Right atrium auricular region (tissue), 2 donors: Measurements from ENCODE around the gene DNAI2. TPM values are rescaled to one million over a fixed set of nuclear protein-coding genes. Genes with fewer than 3 reads are reported as not detected.

Experiments used
- DNase-seq: peaks from one replicate; pipeline ENCODE4 v3.0.0-alpha.2; 2019; ENCODE audit warnings: low spot score
- H3K27ac ChIP-seq, 2 donors: fragments of 200-600 bp; sonication (generic); 1 replicate in 1 of 2; 2 replicates in 1 of 2; pipeline ENCODE4 v1.5.1; 2016 to 2019
- H3K27me3 ChIP-seq, 2 donors: fragments of 200-600 bp; sonication (generic); one replicate each; pipeline versions ENCODE4 v1.5.1 to v1.6.0; 2017 to 2019
- H3K36me3 ChIP-seq: fragments of 200-600 bp; sonication (generic); one replicate; pipeline ENCODE4 v1.5.1; 2016
- H3K4me1 ChIP-seq, 2 donors: fragments of 200-600 bp; sonication (generic); one replicate each; pipeline versions ENCODE4 v1.5.1 to v1.6.0; 2017 to 2019
- H3K4me3 ChIP-seq, 2 donors: fragments of 200-600 bp; sonication (generic); 1 replicate in 1 of 2; 2 replicates in 1 of 2; pipeline ENCODE4 v1.5.1; 2017 to 2019; ENCODE audit warnings: mild to moderate bottlenecking in 1 of 2, moderate library complexity in 1 of 2
- H3K9me3 ChIP-seq, 2 donors: fragments of 200-600 bp; sonication (generic); one replicate each; pipeline ENCODE4 v1.5.1; 2019
- CTCF ChIP-seq, 2 donors: fragments of 200-600 bp; sonication (generic); IDR thresholded peaks; one replicate each; pipeline ENCODE4 v1.5.1; 2019; ENCODE audit warnings: antibody characterized with exemption in 2 of 2
- total RNA-seq, 2 donors: library from RNA; depleted of rRNA; stranded (reverse); fragments of >200 nt; gene quantifications; one replicate each; pipeline ENCODE4 v1.1.0, GENCODE V29; 2016

DNAI2 gene
- total RNA-seq, 2 donors from 2014 or later, result not detected

DNA sequence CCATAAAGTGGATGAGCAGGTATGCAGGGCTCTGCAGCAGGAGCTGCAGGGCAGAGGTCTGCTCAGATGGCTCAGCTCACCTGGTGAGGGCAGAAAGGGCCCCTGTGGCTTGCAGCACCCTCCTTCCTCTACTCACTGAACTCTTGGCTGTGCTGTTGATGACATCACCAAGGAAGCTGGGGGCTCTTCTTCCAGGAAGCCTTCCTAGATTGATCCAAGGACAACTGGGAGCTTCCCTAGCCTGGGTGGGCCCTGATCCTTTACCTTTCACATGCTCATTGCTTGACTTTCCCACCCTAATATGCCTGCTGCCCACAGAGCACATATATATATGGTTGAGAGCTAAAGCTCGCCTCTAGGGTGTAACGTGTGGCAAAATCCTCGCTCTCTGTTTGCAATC lies 54.5 kb downstream of the DNAI2 start:
- no peak for TF ChIP-seq CTCF (IDR thresholded peaks at IDR 0.05)
- no peak for DNase-seq
- H3K27me3 ChIP-seq, result no peaks in the 10 kb centered on the region
- no peaks in the 10 kb centered on the region for H3K36me3 ChIP-seq
- peaks cover 0 to 22% of the 10 kb centered on the region in 2 donors for H3K4me1 ChIP-seq
- no peak overlapping the region for H3K4me3 ChIP-seq
- no peaks in the 10 kb centered on the region for H3K9me3 ChIP-seq
- H3K27ac ChIP-seq, result no peak overlapping the region

- Histone ChIP-seq H3K9me3 (no peaks in the 10 kb centered on the region), H3K27ac (no peak overlapping the region), H3K4me1 (peaks cover 0 to 22% of the 10 kb centered on the region in 2 donors), H3K27me3 (no peaks in the 10 kb centered on the region), H3K4me3 (no peak overlapping the region), H3K36me3 (no peaks in the 10 kb centered on the region)
- DNase-seq, result no peak
- TF ChIP-seq CTCF (IDR thresholded peaks at IDR 0.05), result no peak
Measured at GRCh38 chr17:74329378-74329777, 55.3 kb downstream of the DNAI2 start.

- H3K36me3 ChIP-seq, result no peaks in the 10 kb centered on the region
- no peaks in the 10 kb centered on the region for H3K27me3 ChIP-seq
Measured at GRCh38 chr17:74330446-74330845, 56.4 kb downstream of the DNAI2 start.

DNA sequence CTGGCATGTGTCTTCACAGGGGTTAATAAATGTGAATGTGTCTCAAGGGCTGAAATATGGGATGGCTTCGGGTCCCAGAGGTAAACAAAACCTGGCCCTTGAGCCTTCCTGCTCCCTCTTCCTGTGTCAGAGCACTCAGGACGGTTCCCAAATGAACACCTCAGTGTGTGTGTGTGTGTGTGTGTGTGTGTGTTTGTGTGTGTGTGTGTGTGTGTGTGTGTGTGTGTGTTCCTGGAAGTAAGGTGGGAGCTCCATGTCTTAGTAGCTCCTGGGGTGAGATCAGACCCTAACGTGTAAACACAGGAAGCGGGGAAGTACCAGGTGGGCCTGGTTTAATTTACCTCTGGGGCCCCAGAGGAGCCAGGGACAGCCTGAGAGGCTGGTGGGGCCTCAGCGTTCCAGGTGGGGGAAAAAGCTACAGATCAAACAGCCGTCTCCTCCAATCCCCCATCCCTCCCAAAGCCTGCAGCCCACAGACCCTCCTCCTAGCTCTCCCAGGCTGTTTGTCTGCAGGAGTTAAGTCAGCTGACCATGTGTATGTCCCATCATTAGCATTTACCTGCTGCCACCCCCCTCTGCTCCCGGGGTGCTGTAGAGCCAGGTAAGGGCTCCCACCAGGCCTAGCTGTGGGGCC lies 58.1 kb downstream of the DNAI2 start:
- no peak for TF ChIP-seq CTCF (IDR thresholded peaks at IDR 0.05)
- Histone ChIP-seq H3K4me1 (no peaks in the 10 kb centered on the region), H3K9me3 (no peaks in the 10 kb centered on the region), H3K4me3 (no peak overlapping the region), H3K27me3 (no peaks in the 10 kb centered on the region), H3K27ac (no peak overlapping the region), H3K36me3 (no peaks in the 10 kb centered on the region)
- DNase-seq, result no peak

More at GRCh38 chr17:74330446-74330845, 56.4 kb downstream of the DNAI2 start:
- no peak for TF ChIP-seq CTCF (IDR thresholded peaks at IDR 0.05)
- peaks cover 0 to 16% of the 10 kb centered on the region in 2 donors for H3K4me1 ChIP-seq
- no peak overlapping the region for H3K4me3 ChIP-seq
- H3K27ac ChIP-seq, result no peak overlapping the region
- no peak for DNase-seq
- no peaks in the 10 kb centered on the region for H3K9me3 ChIP-seq

DNA sequence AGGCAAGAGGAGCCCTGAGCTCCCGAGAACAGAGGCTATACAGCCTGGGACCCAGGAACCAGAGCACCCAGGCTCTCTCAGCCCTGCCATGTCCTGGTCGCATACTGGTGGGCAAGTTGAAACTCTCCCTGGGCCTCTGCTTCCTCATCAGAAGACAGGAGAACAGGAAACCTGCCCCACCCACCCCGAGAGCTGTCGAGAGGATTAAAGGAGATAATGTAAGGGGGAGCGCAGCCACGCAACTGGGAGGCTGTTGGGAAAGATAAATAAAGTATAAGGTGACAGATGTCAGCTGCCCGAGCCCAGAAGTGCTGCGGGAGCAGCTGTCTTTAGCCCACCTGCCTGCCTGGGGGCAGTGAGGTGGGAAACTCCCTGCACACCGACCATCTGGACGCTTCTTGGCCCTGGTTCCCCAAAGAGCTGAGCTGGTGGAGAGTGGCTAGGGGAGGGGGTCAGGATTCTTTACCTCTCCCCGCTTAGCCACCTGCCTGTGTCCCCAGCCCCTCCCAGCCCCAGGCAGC lies 58.8 kb downstream of the DNAI2 start:
- Histone ChIP-seq H3K9me3 (no peaks in the 10 kb centered on the region), H3K27me3 (no peaks in the 10 kb centered on the region), H3K27ac (no peak overlapping the region), H3K36me3 (no peaks in the 10 kb centered on the region), H3K4me1 (no peaks in the 10 kb centered on the region), H3K4me3 (no peak overlapping the region)
- TF ChIP-seq CTCF (IDR thresholded peaks at IDR 0.05), result no peak
- no peak for DNase-seq
